Body of pancreas (tissue), 4 donors: ENCODE measurements around the gene PPP2R5C. TPM values are rescaled to one million over a fixed set of nuclear protein-coding genes. Genes with fewer than 3 reads are reported as not detected.

Source experiments
- ATAC-seq: fragments of 150-250 bp; one replicate; pipeline ENCODE4 v1.9.1; 2016
- DNase-seq, 4 donors: peaks; one replicate each; pipeline ENCODE4 v3.0.0-alpha.2; 2019
- H3K27ac ChIP-seq, 4 donors: fragments of 200-600 bp; sonication (generic); 1 replicate in 3 of 4; 2 replicates in 1 of 4; pipeline versions ENCODE4 v1.5.1 to v1.6.1; 2016 to 2019; ENCODE audit warnings: mild to moderate bottlenecking in 1 of 4, mixed read lengths in 1 of 4, moderate library complexity in 1 of 4
- H3K27me3 ChIP-seq, 2 donors: fragments of 200-600 bp; sonication (generic); one replicate each; pipeline ENCODE4 v1.6.0; 2016; ENCODE audit warnings: mild to moderate bottlenecking in 1 of 2
- H3K36me3 ChIP-seq, 2 donors: fragments of 200-600 bp; sonication (generic); replicated peaks in 1 of 2; 2 replicates each; pipeline ENCODE4 v1.5.1; 2016; ENCODE audit warnings: low read depth in 2 of 2; ENCODE audit not compliant: insufficient read depth in 1 of 2
- H3K4me1 ChIP-seq: fragments of 200-600 bp; sonication (generic); one replicate; pipeline ENCODE4 v1.6.0; 2016
- H3K4me3 ChIP-seq, 2 donors: fragments of 200-600 bp; sonication (generic); 1 replicate in 1 of 2; 2 replicates in 1 of 2; pipeline ENCODE4 v1.5.1; 2016 to 2019
- H3K9me3 ChIP-seq, 3 donors: fragments of 200-600 bp; sonication (generic); 1 replicate in 2 of 3; 2 replicates in 1 of 3; pipeline ENCODE4 v1.5.1; 2016
- POLR2A ChIP-seq, 3 donors: fragments of 450-650 bp; IDR thresholded peaks; one replicate each; pipeline ENCODE4 v1.6.1; 2016; ENCODE audit warnings: antibody characterized with exemption in 3 of 3, mild to moderate bottlenecking in 2 of 3
- WGBS, 2 donors: methylation state at CpG; one replicate each; pipeline ENCODE4 v1.1.5; 2017; 5-methylcytosine and 5-hydroxymethylcytosine counted together
- intact Hi-C: fragments of 100-400 bp; cut with DNase I; formaldehyde crosslinking; loops from one replicate; pipeline ENCODE4 v1.15.1; 2023
- total RNA-seq, 2 donors: library from RNA; depleted of rRNA; stranded (reverse); fragments of >200 nt; gene quantifications; one replicate each; pipeline ENCODE4 v1.1.0, GENCODE V29; 2016
- TF ChIP-seq, protein P1 (sequence below), 7 experiments: fragments of 450-650 bp in 4 of 7; fragments of 200-600 bp in 3 of 7; sonication (generic) in 3 of 7; IDR thresholded peaks; one replicate each; pipeline ENCODE4 v1.5.1; 2016 to 2019; ENCODE audit warnings: antibody characterized with exemption in 7 of 7

The PPP2R5C gene
- total RNA-seq, 2 donors from 2014 or later: 59.0 to 77.6 TPM

DNA sequence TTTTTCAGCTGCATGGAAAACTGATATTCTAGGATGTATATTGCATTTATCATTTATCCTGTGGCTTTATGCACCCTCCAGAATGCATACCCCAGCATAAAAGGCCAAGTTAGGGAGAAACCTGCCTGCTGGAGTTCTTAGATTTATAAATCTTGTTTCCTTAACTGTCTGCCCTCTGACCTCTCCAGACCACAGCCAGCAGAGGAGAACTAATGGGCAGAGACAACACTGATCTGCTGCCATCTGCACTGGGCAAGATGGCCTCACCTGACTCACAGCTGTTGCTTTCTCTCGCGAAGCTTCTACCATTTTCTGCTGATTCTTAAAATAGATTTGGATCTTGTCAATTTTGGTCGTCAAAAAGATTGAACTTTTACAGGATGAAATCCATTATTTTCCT lies 65.8 kb downstream of the PPP2R5C start:
- WGBS, 2 donors: 53 to 65% methylated on average over 3 of the region's 3 CpGs
- intact Hi-C loops: no loop called here
- H3K27me3 ChIP-seq: no peaks in the 10 kb centered on the region
- peaks cover 29% of the 10 kb centered on the region for H3K4me1 ChIP-seq
- ATAC-seq (no peak), DNase-seq (no peak)
- H3K36me3 ChIP-seq: no peaks in the 10 kb centered on the region
- no peak overlapping the region for H3K27ac ChIP-seq
- H3K4me3 ChIP-seq: no peak overlapping the region
- TF ChIP-seq POLR2A (IDR thresholded peaks at IDR 0.05): no peak
- TF ChIP-seq, protein P1, sequence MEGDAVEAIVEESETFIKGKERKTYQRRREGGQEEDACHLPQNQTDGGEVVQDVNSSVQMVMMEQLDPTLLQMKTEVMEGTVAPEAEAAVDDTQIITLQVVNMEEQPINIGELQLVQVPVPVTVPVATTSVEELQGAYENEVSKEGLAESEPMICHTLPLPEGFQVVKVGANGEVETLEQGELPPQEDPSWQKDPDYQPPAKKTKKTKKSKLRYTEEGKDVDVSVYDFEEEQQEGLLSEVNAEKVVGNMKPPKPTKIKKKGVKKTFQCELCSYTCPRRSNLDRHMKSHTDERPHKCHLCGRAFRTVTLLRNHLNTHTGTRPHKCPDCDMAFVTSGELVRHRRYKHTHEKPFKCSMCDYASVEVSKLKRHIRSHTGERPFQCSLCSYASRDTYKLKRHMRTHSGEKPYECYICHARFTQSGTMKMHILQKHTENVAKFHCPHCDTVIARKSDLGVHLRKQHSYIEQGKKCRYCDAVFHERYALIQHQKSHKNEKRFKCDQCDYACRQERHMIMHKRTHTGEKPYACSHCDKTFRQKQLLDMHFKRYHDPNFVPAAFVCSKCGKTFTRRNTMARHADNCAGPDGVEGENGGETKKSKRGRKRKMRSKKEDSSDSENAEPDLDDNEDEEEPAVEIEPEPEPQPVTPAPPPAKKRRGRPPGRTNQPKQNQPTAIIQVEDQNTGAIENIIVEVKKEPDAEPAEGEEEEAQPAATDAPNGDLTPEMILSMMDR (IDR thresholded peaks at IDR 0.05): no peak
- H3K9me3 ChIP-seq: no peaks in the 10 kb centered on the region

GRCh38 chr14:101828046-101828445 lies 66.5 kb downstream of the PPP2R5C start:
- intact Hi-C loops: no loop called here
- Histone ChIP-seq H3K27ac (no peak overlapping the region), H3K9me3 (no peaks in the 10 kb centered on the region), H3K4me3 (no peak overlapping the region), H3K4me1 (peaks cover 33% of the 10 kb centered on the region), H3K36me3 (no peaks in the 10 kb centered on the region), H3K27me3 (no peaks in the 10 kb centered on the region)
- 59 to 66% methylated on average over 2 of the region's 2 CpGs for WGBS, 2 donors
- no peak for ATAC-seq
- TF ChIP-seq POLR2A (IDR thresholded peaks at IDR 0.05): no peak
- TF ChIP-seq, protein P1 (IDR thresholded peaks at IDR 0.05): no peak
- no peak for DNase-seq

DNA sequence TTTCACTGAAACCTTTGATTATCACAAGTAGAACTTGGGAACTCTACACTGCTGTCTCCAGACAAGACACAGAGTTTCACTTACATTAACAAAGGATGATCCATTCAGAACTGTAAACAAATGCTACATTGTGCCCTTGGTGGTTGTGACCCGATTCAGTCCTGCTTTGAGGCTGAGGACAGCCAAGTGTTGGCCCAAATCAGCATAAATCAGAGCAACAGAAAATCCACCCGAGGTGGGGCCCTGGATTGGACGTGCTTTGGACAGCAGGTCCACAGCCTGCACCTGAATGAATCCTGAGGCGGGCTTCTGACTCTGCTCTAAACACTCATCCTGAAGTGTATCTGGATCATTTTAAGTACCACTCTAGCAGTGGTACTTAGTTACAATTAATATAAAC lies 68.8 kb downstream of the PPP2R5C start:
- Histone ChIP-seq H3K4me3 (no peak overlapping the region), H3K27me3 (no peaks in the 10 kb centered on the region), H3K27ac (no peak overlapping the region), H3K4me1 (peaks cover 41% of the 10 kb centered on the region), H3K9me3 (no peaks in the 10 kb centered on the region), H3K36me3 (no peaks in the 10 kb centered on the region)
- DNase-seq: no peak
- 79 to 82% methylated on average over 4 of the region's 4 CpGs for whole genome bisulfite sequencing, 2 donors
- TF ChIP-seq, protein P1 (IDR thresholded peaks at IDR 0.05): no peak
- TF ChIP-seq POLR2A (IDR thresholded peaks at IDR 0.05): no peak
- intact Hi-C loops: no loop called here
- ATAC-seq: no peak

DNA sequence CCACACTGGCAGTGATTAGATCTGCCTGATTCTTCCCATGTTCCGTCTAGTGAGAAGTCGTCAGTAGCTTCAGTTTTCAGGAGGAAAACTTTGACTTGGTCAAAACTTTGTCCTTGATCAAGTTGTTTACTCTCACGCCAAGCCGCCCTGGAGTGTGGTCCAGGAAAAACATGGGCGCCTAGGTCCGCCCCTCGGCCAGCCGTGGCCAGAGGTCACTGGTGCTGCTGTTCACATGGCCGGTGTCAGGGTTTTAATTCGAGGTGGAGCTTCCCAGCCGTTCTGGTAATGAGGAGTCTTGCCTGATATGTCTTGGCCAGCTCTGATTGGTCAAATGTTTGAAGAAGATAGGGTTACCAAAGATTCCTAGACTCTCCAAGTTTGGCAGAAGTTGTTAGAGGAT lies 71.5 kb downstream of the PPP2R5C start:
- 19 to 29% methylated on average over 9 to 11 of the region's 11 CpGs for WGBS, 2 donors
- no peaks in the 10 kb centered on the region for H3K9me3 ChIP-seq
- H3K4me3 ChIP-seq: no peak overlapping the region
- peak overlapping the region in 2 of 4 donors; percentile 4 to 30 for H3K27ac ChIP-seq
- TF ChIP-seq, protein P1 (IDR thresholded peaks at IDR 0.05): no peak
- TF ChIP-seq POLR2A (IDR thresholded peaks at IDR 0.05): no peak
- intact Hi-C loops: no loop called here
- ATAC-seq (peak; percentile 57), DNase-seq (peak; percentile 46 to 65 (median 56))
- H3K36me3 ChIP-seq: no peaks in the 10 kb centered on the region
- no peaks in the 10 kb centered on the region for H3K27me3 ChIP-seq
- peaks cover 49% of the 10 kb centered on the region for H3K4me1 ChIP-seq

DNA sequence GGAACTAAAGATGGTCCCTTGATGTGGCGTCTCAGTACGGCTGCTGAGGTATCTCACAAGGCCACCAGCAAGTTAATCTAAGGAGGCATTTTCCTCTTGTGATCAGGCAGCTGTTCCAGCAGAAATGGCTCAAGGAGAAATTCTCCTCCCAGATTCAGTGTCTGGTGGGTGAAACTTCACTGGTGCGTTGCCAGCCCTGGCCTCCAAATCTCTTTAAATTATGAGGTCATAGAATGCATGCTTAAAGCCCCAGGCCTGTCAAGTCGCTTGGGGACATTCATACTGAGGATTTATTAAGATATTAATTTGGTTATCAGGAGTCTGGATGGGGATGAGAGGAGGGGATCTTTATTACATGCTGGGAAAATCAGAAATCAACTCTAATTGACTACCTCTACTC lies 72.9 kb downstream of the PPP2R5C start:
- no peak overlapping the region for H3K4me3 ChIP-seq
- TF ChIP-seq, protein P1 (IDR thresholded peaks at IDR 0.05): no peak
- TF ChIP-seq POLR2A (IDR thresholded peaks at IDR 0.05): no peak
- no peaks in the 10 kb centered on the region for H3K27me3 ChIP-seq
- H3K4me1 ChIP-seq: peaks cover 57% of the 10 kb centered on the region
- intact Hi-C loops: no loop called here
- peak overlapping the region in 3 of 4 donors; percentile 3 to 33 (median 29) for H3K27ac ChIP-seq
- WGBS, 2 donors: 65 to 71% methylated on average over 4 of the region's 4 CpGs
- H3K9me3 ChIP-seq: no peaks in the 10 kb centered on the region
- no peaks in the 10 kb centered on the region for H3K36me3 ChIP-seq
- DNase-seq (peak in 1 of 4 donors; percentile 39), ATAC-seq (no peak)
